SU-DHL-6 (cell line): Measurements from ENCODE around the gene TMCC1.

ENCODE experiments used
- CTCF ChIP-seq: fragments of 200-600 bp; sonication (generic); IDR thresholded peaks from one replicate; pipeline ENCODE4 v1.5.1; 2017; ENCODE audit warnings: antibody characterized with exemption, mild to moderate bottlenecking, low read length, moderate library complexity; ENCODE audit not compliant: insufficient read depth, poor library complexity, severe bottlenecking
- EZH2phosphoT487 ChIP-seq: fragments of 200-600 bp; sonication (generic), shearing (Covaris generic); conservative IDR thresholded peaks from 2 replicates; pipeline ENCODE4 v1.6.1; 2018; ENCODE audit warnings: mild to moderate bottlenecking, antibody characterized with exemption, low read length, moderate library complexity, mixed read lengths

GRCh38 chr3:129662191-129662608, 231.3 kb downstream of the TMCC1 start:
- TF ChIP-seq CTCF = no peak
- no peak for TF ChIP-seq EZH2phosphoT487
